HG03045 (cell line): ENCODE results near the gene GMPPB.
"Not testable (repeated sequence)": the region's sequence is repeated elsewhere in the genome, so short reads cannot be mapped to it uniquely, and the experiment has no call there.

Experiments used
- ATAC-seq: cut with Tn5 transposase; IDR thresholded peaks from one replicate; pipeline ENCODE4 v1.9.1; 2021; ENCODE audit warnings: mild to moderate bottlenecking, moderate library complexity; ENCODE audit not compliant: unreplicated experiment

The GMPPB gene

GRCh38 chr3:49714728-49715550 is 8.8 kb downstream of the GMPPB start:
- no peak for ATAC-seq

GRCh38 chr3:49713336-49714105 is 10.2 kb downstream of the GMPPB start:
- ATAC-seq = no peak

DNA sequence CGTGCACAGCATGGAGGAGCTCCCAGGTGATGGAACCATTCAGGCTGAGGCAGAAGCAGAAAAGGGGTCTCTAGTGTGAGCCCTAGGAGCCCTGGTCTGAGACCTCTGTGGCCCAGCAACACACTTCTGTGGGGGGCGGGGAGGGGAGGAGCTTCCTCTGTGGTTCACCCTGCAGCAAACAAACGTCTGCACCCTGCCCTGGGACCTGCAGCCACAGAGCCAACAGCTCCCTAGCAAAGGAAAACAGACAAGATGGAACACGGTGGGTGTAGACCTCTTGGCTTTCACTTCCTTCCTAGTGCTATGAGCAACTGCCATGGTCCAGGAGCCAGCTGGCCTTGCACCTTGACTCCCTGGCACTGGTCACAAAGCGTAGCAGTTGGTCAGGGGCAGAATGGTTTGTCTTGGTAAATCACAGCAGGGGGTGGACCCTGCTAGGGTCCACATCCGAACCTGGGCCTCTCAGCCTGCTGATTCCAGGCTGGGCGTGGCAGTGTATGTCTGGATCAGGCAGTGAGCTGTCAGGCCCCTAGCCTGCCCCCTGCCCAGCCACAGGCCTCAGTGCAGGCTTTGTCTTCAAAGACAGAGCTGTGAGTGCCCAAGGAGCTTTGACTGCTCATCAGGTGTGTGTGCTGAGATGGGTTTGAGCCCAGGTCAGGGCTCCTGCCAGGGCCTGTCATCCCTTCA is 11.0 kb downstream of the GMPPB start:
- ATAC-seq = no peak

DNA sequence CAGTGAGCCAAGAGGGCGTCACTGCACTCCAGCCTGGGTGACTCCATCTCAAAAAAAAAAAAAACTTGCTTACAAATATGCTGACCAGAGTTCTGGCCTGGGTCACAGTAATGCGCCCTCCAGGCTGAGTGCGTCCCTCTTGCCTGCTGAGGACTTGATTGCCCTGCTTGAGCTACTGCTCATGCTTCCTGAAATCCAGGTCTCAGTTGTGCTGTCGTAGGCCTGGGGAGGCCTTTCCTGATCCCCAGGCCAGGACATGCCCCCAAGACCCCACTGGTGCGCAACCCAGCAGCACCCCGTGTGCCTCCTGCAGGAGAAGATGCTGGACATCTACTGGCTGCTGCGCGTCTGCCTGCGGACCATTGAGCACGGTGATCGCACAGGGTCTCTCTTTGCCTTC is 11.6 kb downstream of the GMPPB start:
- no peak for ATAC-seq

DNA sequence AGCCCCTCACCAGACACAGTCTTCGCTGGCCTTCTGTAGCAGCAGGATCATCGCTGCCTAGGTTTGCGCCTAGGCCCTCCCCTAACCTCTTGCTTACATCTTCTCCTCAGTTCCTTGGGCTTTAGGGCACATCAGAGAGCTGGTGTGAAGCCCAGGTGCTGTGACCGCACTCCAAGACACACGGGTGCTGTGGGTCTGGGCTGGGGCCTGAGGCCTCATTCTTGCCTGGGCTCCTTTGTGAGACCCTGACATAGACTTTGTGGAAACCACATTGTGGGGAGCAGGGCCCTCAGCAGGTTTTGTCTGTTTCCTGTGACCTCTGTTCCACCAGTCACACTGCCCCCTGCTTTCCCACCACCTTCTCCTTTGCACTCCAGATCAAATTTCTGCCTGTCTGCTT is 12.3 kb downstream of the GMPPB start:
- no peak for ATAC-seq

DNA sequence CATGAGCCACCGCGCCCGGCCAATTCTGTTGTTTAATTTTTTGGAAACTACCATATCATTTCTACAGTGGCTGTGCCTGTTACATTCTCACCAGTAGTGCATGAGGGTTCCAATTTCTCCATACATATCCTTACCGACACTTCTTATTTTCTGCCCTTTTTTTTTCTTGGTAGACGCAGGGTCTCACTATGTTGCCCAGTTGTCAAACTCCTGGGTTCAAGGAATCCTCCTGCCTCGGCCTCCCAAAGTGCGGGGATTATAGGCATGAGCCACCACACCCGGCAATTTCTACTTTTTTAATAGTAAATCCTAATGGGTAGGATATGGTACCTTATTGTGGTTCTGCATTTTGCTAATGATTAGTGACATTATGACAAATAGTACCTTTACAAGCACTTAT is 13.9 kb downstream of the GMPPB start:
- ATAC-seq = no peak

GRCh38 chr3:49707113-49707480 is 16.7 kb downstream of the GMPPB start:
- no peak for ATAC-seq

DNA sequence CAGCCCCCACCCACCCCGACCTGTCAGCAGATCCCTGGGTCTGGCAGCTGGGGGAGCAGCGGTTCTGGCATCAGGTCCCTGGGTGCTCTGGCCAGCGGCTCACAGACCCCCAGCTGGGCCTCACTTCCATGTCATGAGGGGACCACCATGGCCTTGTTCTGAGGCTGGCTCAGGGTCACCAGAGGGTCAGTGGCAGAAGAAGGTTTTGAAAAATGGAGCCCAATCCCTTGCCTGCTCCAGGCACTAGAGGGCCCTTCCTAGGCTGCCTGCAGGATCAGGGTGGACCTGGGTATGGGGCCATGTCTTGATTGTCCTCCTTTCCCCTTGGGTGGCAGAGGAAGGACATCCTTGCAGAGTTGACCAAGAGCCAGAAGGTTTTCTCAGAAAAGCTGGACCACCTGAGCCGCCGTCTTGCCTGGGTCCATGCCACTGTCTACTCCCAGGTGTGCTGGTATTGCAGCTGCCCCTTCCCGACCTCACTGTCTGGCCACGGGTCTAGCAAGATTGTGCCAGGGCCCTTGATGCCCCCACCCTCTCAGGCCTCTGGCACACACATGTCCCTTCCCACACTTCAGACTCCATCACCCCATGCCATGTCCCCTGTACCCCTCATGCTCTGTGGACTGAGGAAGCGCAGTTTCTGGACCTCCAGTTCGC is 17.2 kb downstream of the GMPPB start:
- no peak for ATAC-seq

DNA sequence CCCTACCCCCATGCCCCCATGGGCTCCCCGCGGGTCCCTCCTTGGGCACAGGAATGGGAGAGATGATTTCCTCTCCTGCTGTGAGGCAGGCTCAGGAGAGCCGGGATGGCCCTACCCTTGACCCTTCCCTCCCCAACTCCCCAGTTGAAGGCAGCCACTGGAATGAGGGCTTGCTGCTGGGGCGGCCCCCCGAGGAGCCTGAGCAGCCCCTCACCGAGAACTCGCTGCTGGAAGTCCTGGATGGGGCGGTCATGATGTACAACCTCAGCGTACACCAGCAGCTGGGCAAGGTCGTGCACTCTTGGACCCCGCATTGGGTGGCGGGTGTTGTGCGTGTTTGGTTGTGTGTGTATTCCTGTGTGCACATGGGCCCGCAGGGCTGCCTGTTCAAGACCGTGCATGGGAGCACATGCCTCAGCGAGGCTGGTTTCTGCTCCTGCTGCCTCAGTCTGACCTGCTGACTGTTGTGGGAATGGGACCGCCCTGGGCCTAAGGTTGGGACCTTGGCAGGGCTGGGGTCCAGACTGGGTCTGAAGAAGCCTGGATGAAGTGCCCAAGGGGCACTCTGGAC is 18.3 kb downstream of the GMPPB start:
- ATAC-seq = no peak

DNA sequence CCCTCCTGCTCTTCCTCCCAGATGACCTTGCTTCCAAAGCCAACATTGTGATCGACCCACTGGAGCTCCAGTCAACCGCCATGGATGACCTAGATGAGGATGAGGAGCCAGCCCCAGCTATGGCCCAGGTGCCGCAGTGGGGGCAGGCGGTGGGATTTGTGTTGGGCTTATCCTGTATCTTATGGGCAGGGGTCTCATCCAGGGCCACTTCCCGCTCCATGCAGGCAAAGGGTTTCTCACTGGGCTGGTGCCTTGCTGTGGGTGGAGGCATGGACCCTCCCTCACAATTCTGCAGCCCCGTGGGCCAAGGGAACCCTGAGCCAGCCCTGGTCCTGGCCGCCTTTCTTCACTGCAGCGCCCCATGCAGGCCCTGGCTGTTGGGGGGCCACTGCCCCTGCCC is 19.1 kb downstream of the GMPPB start:
- ATAC-seq = no peak

GRCh38 chr3:49703956-49704355 is 19.8 kb downstream of the GMPPB start:
- ATAC-seq = no peak

GRCh38 chr3:49703443-49703927 is 20.3 kb downstream of the GMPPB start:
- peak; percentile 60 for ATAC-seq

DNA sequence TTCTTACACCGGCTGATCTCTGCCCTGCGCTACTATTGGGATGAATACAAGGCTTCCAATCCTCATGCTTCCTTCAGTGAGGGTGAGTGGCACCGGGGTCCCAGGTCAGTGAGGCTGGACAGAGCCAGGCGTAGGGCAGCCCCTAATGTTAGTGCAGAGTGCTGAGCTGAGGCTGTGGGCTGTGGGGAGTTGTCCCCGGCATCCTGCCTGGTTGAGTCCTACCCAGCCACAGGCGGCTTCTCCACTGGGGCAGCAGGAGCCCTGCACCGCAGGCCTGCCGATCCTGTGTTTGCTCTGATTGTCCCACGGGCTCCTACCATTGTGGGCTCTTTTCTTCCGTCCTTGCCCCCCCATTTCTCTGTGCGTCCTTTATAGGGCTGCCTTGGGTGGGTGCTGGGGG is 21.1 kb downstream of the GMPPB start:
- ATAC-seq = no peak

DNA sequence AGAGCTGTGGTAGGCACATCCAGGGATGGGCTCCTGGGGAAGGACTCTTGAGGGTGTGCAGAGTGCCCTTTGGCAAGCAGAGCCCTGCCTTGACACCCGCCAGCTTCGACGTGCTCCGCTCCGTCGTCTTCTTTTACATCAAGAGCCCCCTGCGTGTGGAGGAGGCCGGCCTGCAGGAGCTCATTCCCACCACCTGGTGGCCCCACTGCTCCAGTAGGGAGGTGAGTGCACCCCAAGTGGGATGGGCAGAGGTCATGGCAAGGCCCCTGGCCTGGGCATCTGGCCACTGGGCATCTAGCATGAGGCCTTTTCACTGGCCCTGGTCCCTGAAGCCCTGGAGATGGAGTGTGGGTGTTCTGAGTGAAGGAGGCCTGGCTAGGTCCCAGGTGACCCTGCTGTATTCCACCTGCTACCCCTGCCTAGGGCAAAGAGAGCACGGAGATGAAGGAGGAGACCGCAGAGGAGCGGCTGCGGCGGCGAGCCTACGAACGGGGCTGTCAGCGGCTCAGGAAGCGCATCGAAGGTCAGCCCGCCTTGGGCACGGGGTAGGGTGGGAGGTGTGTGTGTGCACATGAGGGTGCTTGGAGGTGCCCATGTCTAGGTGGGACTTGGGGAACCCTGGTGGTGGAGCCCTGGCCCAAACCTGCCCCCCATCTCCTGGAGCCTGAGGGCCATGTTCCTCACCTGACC is 22.2 kb downstream of the GMPPB start:
- no peak for ATAC-seq

DNA sequence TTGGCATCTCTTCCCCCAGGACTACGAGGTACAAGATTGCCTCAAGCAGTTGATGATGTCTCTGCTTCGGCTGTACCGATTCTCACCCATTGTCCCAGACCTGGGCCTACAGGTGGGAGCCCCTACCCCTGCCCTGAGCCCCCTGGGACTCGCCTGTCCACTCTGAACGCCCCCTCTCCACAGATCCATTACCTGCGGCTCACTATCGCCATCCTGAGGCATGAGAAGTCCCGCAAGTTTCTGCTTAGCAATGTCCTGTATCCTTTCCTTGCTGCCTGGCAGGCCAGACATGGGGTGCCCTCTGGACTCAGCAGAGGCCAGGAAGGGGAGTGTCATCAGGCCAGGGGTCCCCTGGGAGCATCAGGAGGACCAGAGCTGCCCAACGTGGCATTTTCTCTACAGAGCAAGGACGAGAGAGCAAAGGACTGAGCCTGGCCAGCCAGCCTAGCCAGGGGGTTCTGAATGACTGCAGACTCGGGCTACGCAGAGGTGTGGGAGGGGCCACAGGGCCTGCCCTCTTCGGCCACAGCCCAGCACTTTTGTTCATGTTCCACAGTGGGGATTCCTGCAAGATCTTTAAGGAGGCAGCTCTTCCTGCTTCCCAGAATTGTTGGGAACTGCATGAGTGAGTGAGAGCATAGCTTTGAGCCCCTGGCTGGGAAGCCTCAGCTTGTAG is 23.2 kb downstream of the GMPPB start:
- no peak for ATAC-seq

GRCh38 chr3:49700014-49700413 is 23.7 kb downstream of the GMPPB start:
- ATAC-seq = no peak

- no peak for ATAC-seq
Observed at GRCh38 chr3:49699281-49699979, 24.3 kb downstream of the GMPPB start.

DNA sequence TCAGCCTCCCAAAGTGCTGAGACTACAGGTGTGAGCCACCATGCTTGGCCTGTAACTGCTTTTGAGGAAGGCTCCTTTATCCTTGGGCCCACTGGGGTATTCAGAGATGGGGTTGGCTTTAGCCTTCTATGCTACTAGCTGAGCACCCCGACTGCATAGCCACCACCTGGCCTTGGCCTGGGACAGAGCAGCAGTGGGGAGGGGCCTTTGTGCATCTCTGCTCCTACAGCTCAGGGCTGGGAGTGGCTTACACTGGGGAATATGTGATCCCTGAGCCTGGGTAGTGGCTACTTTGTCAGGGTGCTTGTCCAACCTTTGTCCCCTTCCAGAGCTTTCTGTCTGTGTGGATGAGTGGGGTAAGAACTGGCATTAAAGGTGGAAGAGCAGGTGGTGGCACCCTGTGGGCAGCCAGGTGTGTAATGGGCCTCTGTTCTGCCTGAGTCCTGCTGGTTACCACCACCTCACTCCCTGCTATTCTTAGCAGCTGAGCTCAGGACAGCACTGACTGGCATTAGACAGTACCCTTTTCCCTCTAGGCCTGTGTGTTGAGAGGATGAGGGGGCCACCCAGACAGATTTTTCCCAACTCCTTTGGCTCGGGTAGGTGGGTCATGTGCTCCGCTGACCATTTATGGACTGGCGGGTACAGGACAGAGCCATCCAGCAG is 28.3 kb downstream of the GMPPB start:
- not testable (repeated sequence) for ATAC-seq
